GM10266 (cell line): Measurements from ENCODE around the gene TRAPPC3.

Source experiments
- DNase-seq: peaks from one replicate; pipeline ENCODE4 v3.0.0; 2012; ENCODE audit errors: extremely low spot score
- CTCF ChIP-seq: IDR thresholded peaks from 2 replicates; pipeline ENCODE4 v1.5.1; 2012; ENCODE audit warnings: mild to moderate bottlenecking, low read depth; ENCODE audit not compliant: control insufficient read depth, insufficient read depth; ENCODE audit errors: missing control alignments

Gene TRAPPC3

GRCh38 chr1:36164361-36164760, 15.1 kb upstream of the TRAPPC3 start:
- no peak for TF ChIP-seq CTCF

GRCh38 chr1:36163426-36163825, 14.1 kb upstream of the TRAPPC3 start:
- TF ChIP-seq CTCF, result no peak
- DNase-seq, result no peak

More at GRCh38 chr1:36164361-36164760, 15.1 kb upstream of the TRAPPC3 start:
- DNase-seq, result no peak

- TF ChIP-seq CTCF, result no peak
- no peak for DNase-seq
Observed at GRCh38 chr1:36162680-36163239, 13.5 kb upstream of the TRAPPC3 start.

GRCh38 chr1:36161641-36162531, 12.6 kb upstream of the TRAPPC3 start:
- no peak for TF ChIP-seq CTCF
- peak; percentile 63 for DNase-seq

- DNase-seq, result peak; percentile 79
- TF ChIP-seq CTCF, result peak; percentile 37
Observed at GRCh38 chr1:36160949-36161485, 11.7 kb upstream of the TRAPPC3 start.

- no peak for DNase-seq
- no peak for TF ChIP-seq CTCF
Observed at GRCh38 chr1:36160388-36160948, 11.2 kb upstream of the TRAPPC3 start.
